Progenitor cell of endocrine pancreas (in vitro differentiated cells): ENCODE data around the gene BICD1. TPM values are rescaled to one million over a fixed set of nuclear protein-coding genes. Genes with fewer than 3 reads are reported as not detected.

ENCODE experiments used
- DNase-seq: peaks from one replicate; pipeline ENCODE4 v3.0.0; 2021; ENCODE audit warnings: low spot score; ENCODE audit not compliant: unreplicated experiment
- H3K27ac Mint-ChIP-seq: 2 replicates; pipeline ENCODE4 v1.8.0; 2021; ENCODE audit warnings: mild to moderate bottlenecking, moderate library complexity, mixed read lengths
- H3K27me3 Mint-ChIP-seq: 2 replicates; pipeline ENCODE4 v1.8.0; 2021; ENCODE audit warnings: mixed read lengths
- H3K36me3 Mint-ChIP-seq: 2 replicates; pipeline ENCODE4 v1.8.0; 2022; ENCODE audit warnings: mixed read lengths; ENCODE audit not compliant: insufficient read depth
- H3K4me1 Mint-ChIP-seq: 2 replicates; pipeline ENCODE4 v1.8.0; 2021; ENCODE audit warnings: low read depth, mixed read lengths
- H3K4me3 Mint-ChIP-seq: 2 replicates; pipeline ENCODE4 v1.8.0; 2021; ENCODE audit warnings: low read depth, mild to moderate bottlenecking, moderate library complexity, mixed read lengths
- H3K9me3 Mint-ChIP-seq: 2 replicates; pipeline ENCODE4 v1.8.0; 2021; ENCODE audit warnings: low read depth, mixed read lengths
- total RNA-seq: library from RNA; stranded (reverse); gene quantifications from 2 replicates; pipeline ENCODE4 v1.2.1, GENCODE V29; 2021
- TF ChIP-seq, protein P1 (sequence below): fragments of 200-600 bp; sonication (generic); IDR thresholded peaks from one replicate; pipeline ENCODE4 v1.5.0; 2021; ENCODE audit warnings: antibody characterized with exemption, mild to moderate bottlenecking; ENCODE audit not compliant: unreplicated experiment

The BICD1 gene
- total RNA-seq, 1 donor from 2014 or later: 88.4 TPM

DNA sequence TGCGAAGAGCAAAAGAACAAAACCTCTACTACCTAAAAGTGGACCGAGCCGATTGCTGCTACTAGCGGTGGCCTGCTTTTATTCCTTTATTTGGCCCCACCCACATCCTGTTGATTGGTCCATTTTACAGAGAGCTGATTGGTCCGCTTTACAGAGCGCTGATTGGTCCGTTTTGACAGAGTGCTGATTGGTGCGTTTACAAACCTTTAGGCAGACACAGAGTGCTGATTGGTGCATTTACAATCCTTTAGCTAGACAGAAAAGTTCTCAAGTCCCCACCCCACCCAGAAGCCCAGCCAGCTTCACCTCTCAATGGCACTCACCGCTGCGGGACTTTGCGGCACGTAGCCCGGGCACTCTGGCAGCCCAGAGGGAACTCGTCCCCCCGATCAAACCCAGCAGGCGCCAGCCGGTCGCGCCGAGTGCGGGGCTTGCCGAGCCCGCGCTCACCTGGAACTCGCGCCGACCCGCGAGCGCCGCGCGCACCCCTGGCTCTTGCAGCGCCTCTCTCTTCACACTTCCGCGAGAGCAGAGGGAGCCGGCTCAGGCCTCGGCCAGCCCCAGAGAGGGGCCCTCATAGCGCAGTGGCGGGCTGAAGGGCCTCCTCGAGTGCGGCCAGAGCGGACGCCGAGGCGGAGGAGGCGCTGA lies 284.0 kb downstream of the BICD1 start:
- Mint-ChIP-seq H3K36me3 (no peaks in the 10 kb centered on the region), H3K27ac (no peak overlapping the region), H3K4me3 (no peak overlapping the region), H3K27me3 (no peaks in the 10 kb centered on the region), H3K4me1 (no peaks in the 10 kb centered on the region), H3K9me3 (peaks cover 2% of the 10 kb centered on the region)
- TF ChIP-seq, protein P1, sequence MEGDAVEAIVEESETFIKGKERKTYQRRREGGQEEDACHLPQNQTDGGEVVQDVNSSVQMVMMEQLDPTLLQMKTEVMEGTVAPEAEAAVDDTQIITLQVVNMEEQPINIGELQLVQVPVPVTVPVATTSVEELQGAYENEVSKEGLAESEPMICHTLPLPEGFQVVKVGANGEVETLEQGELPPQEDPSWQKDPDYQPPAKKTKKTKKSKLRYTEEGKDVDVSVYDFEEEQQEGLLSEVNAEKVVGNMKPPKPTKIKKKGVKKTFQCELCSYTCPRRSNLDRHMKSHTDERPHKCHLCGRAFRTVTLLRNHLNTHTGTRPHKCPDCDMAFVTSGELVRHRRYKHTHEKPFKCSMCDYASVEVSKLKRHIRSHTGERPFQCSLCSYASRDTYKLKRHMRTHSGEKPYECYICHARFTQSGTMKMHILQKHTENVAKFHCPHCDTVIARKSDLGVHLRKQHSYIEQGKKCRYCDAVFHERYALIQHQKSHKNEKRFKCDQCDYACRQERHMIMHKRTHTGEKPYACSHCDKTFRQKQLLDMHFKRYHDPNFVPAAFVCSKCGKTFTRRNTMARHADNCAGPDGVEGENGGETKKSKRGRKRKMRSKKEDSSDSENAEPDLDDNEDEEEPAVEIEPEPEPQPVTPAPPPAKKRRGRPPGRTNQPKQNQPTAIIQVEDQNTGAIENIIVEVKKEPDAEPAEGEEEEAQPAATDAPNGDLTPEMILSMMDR: no peak
- DNase-seq: no peak

DNA sequence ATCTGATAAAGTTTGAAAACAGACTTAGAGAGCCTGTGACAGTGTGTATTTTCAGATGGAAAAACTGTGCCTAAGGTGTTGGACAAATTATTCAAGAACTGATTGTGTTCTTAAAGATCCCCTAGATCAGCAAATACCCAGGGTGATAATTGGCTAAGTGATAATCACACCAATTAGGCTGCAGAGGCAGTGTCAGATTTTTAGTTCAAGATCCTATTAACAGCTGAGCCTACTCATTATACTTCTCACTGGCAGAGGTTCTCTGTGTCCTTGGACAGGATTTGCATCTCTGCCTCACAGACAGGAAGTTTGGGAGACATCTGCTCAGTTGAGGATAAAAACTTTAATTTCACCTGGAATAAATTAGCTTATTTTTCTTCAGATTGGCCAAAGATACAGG lies 288.4 kb downstream of the BICD1 start:
- Mint-ChIP-seq H3K4me3 (no peak overlapping the region), H3K27me3 (peaks cover 4% of the 10 kb centered on the region), H3K9me3 (peaks cover 2% of the 10 kb centered on the region), H3K36me3 (no peaks in the 10 kb centered on the region), H3K27ac (no peak overlapping the region), H3K4me1 (peaks cover 3% of the 10 kb centered on the region)
- no peak for DNase-seq
- TF ChIP-seq, protein P1: no peak

DNA sequence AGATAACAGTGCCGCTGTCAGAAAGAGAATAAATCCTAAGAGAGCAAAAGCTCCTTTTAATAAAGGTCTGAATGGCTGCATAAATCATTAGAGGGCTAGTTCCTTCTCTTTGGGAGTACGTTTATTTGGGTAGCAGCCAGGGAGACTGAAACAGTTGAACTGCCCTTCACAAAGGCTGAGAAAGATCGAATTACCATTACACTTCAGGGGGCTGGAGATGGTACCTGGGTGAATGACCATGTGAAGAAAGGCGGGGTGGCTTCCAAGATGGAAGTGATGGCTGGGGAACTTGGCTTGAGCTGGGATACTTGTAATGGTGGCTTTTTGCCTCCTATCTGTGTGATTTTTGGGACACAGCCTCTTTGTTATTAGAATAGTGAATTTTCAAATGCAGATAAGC lies 291.0 kb downstream of the BICD1 start:
- Mint-ChIP-seq H3K4me1 (peaks cover 17% of the 10 kb centered on the region), H3K9me3 (no peaks in the 10 kb centered on the region), H3K27me3 (peaks cover 4% of the 10 kb centered on the region), H3K27ac (peak overlapping the region; percentile 33), H3K4me3 (peak overlapping the region; percentile 27), H3K36me3 (peaks cover 1% of the 10 kb centered on the region)
- DNase-seq: no peak
- TF ChIP-seq, protein P1: no peak

DNA sequence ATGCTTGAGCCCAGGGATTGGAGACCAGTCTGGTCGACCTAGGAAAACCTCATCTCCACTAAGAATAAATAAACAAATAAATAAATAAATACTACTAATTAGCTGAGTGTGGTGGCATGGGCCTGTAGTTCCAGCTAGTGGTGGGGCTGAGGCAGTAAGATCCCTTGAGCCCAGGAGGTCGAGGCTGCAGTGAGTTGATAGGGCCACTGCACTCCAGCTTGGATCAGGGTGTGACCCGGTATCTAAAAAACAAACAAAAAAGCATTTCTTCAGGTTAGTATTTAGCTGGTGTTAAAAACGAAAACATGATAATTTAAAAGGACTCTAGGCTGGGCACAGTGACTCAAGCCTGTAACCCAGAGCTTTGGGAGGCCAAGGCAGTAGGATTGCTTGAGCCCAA lies 291.5 kb downstream of the BICD1 start:
- H3K27me3 Mint-ChIP-seq: peaks cover 4% of the 10 kb centered on the region
- DNase-seq: no peak
- TF ChIP-seq, protein P1: no peak
- H3K4me3 Mint-ChIP-seq: peak overlapping the region; percentile 86
- H3K27ac Mint-ChIP-seq: peak overlapping the region; percentile 95
- H3K36me3 Mint-ChIP-seq: peaks cover 5% of the 10 kb centered on the region
- peaks cover 18% of the 10 kb centered on the region for H3K4me1 Mint-ChIP-seq
- H3K9me3 Mint-ChIP-seq: no peaks in the 10 kb centered on the region

DNA sequence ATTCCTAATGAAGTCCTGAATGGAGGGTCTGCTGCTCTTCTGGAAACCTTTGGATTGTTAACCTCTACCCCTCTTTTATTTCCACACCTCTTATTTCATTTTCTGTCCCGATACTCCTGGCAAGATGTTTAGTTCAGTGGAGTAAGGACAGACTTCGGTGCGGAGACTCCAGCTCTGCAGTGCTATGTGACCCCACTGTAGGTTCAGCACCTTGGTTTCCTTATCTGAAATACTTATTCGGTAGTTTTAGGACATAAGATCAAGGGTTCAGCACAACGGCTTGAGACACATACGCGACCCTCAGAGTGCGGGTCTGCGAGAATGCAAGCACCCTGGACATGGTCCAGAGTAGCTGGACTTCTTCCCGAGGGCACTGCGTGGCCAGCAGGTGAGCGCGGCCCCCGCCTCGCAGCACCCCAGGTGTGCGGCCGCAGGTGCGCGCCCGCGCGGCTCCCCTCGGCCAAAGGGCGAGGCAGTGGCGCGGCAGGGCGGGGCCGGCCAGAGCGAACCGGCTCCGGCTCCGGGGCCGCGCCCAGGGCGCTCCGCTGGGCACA lies 292.2 kb downstream of the BICD1 start:
- Mint-ChIP-seq H3K4me1 (peaks cover 18% of the 10 kb centered on the region), H3K27me3 (peaks cover 4% of the 10 kb centered on the region), H3K4me3 (peak overlapping the region; percentile 95), H3K9me3 (no peaks in the 10 kb centered on the region), H3K27ac (peak overlapping the region; percentile 95), H3K36me3 (peaks cover 6% of the 10 kb centered on the region)
- DNase-seq: no peak
- TF ChIP-seq, protein P1: no peak
